ENCODE data around the gene ZNF679. TPM values are rescaled to one million over a fixed set of nuclear protein-coding genes. Genes with fewer than 3 reads are reported as not detected.
"Not testable (repeated sequence)": the region's sequence is repeated elsewhere in the genome, so short reads cannot be mapped to it uniquely, and the experiment has no call there.

Gene ZNF679
- total RNA-seq, 1 experiment from 2014 or later = not detected

DNA sequence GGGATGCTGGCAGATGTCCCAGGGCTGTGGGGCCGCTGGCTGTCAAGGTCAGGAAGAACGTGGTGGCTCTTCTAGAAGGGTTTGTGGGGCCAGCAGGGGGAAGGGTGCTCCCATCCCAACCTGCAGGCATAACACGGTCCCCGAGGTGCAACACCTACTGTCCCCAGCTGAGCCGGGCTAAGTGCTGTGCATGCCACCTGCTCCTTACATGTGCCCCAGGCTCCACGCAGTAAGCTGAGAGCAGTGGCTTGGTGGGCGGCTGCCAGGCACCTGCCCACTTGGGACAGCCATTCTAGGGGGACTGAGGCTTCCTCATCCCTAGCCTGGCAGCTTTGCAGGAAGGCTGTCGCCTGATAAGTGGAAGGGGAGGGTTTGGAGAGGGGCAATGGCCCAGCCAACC, 35.5 kb upstream of the ZNF679 start:
- DNase-seq (ENCODE audit: low read depth, low spot score) (no peak), ATAC-seq (no peak)
- H3K4me3 ChIP-seq (ENCODE audit: low read depth in 2 of 2, low read length in 2 of 2) = no peak overlapping the region
- intact Hi-C loops (cut with micrococcal nuclease; ENCODE audit: unreplicated experiment) (no loop called here), in situ Hi-C loops (cut with HindIII; ENCODE audit: low pct_unique_long_range_greater_than_20kb, low sequenced_read_pairs) (no loop called here)
- H3K27ac ChIP-seq (ENCODE audit: low read length) = no peak overlapping the region
- no peaks in the 10 kb centered on the region for H3K27me3 ChIP-seq (ENCODE audit: control insufficient read depth, insufficient read depth, low read length)
- H3K9me3 ChIP-seq (ENCODE audit: control insufficient read depth, insufficient read depth, low read depth, low read length) = 0 out of 2 replicates have a peak, but pooled peaks cover 15% of the 10 kb centered on the region
- TF ChIP-seq TCF7L2 (IDR thresholded peaks at IDR 0.05; ENCODE audit: low read depth, low read length) = no peak
- no peak for TF ChIP-seq POLR2AphosphoS5 (IDR thresholded peaks at IDR 0.05; ENCODE audit: low read depth, low read length)
- TF ChIP-seq, protein P1, sequence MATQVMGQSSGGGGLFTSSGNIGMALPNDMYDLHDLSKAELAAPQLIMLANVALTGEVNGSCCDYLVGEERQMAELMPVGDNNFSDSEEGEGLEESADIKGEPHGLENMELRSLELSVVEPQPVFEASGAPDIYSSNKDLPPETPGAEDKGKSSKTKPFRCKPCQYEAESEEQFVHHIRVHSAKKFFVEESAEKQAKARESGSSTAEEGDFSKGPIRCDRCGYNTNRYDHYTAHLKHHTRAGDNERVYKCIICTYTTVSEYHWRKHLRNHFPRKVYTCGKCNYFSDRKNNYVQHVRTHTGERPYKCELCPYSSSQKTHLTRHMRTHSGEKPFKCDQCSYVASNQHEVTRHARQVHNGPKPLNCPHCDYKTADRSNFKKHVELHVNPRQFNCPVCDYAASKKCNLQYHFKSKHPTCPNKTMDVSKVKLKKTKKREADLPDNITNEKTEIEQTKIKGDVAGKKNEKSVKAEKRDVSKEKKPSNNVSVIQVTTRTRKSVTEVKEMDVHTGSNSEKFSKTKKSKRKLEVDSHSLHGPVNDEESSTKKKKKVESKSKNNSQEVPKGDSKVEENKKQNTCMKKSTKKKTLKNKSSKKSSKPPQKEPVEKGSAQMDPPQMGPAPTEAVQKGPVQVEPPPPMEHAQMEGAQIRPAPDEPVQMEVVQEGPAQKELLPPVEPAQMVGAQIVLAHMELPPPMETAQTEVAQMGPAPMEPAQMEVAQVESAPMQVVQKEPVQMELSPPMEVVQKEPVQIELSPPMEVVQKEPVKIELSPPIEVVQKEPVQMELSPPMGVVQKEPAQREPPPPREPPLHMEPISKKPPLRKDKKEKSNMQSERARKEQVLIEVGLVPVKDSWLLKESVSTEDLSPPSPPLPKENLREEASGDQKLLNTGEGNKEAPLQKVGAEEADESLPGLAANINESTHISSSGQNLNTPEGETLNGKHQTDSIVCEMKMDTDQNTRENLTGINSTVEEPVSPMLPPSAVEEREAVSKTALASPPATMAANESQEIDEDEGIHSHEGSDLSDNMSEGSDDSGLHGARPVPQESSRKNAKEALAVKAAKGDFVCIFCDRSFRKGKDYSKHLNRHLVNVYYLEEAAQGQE (IDR thresholded peaks at IDR 0.05; ENCODE audit: insufficient read depth in 1 of 2, low read depth in 2 of 2, low read length in 1 of 2) = no peak
- TF ChIP-seq CTCF (IDR thresholded peaks at IDR 0.05) = no peak
- no peak for TF ChIP-seq SIN3A (IDR thresholded peaks at IDR 0.05; ENCODE audit: borderline replicate concordance, insufficient read depth, low read depth, low read length)
- H3K4me1 ChIP-seq (ENCODE audit: control insufficient read depth, insufficient read depth, low read length) = no peaks in the 10 kb centered on the region
- BruUV-seq (replicated peaks) = no TSS peak
- ChIA-PET POLR2A (no interaction called here), CTCF (no interaction called here)
- H3K36me3 ChIP-seq (ENCODE audit: control insufficient read depth, insufficient read depth, low read length) = no peaks in the 10 kb centered on the region

DNA sequence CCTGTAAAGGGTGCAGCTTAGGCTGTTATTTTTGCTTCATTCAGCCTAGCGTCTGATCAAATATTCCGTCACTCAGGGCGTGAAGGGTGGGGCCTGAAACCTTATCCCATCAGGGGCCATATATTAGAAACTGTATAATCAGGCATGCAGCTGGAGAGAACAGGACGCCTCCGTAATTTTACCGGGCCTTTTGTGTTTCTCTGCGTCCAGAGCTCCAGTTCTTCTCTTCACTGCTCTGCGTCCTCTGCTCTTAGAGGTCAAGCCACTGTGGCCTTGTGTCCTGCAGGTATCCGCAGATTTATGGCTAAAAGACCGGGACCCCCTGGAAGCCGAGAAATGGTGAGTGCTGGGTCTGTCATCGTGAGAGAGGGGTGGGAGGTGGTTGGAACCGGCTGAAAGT, 21.4 kb upstream of the ZNF679 start, which contains the start of gene ZNF735:
Gene ZNF735, plus strand, starts transcription at position 301 of the 400 bp plus-strand sequence. Its CDS starts 0 bp downstream, at position 301.
- no peaks in the 10 kb centered on the region for H3K36me3 ChIP-seq (ENCODE audit: control insufficient read depth, insufficient read depth, low read length)
- in situ Hi-C loops (cut with HindIII; ENCODE audit: low pct_unique_long_range_greater_than_20kb, low sequenced_read_pairs) (no loop called here), intact Hi-C loops (cut with micrococcal nuclease; ENCODE audit: unreplicated experiment) (no loop called here)
- no peaks in the 10 kb centered on the region for H3K9me3 ChIP-seq (ENCODE audit: control insufficient read depth, insufficient read depth, low read depth, low read length)
- H3K27me3 ChIP-seq (ENCODE audit: control insufficient read depth, insufficient read depth, low read length) = no peaks in the 10 kb centered on the region
- CTCF ChIA-PET = no interaction called here
- no peak for ATAC-seq
- no peak within 1 kb of the TSS for H3K4me3 ChIP-seq (ENCODE audit: low read depth in 2 of 2, low read length in 2 of 2)
- H3K4me1 ChIP-seq (ENCODE audit: control insufficient read depth, insufficient read depth, low read length) = no peaks in the 10 kb centered on the region
- BruUV-seq (replicated peaks) = no TSS peak
- TF ChIP-seq POLR2AphosphoS5 (IDR thresholded peaks at IDR 0.05; ENCODE audit: low read depth, low read length) = no peak
- no peak for DNase-seq (ENCODE audit: low read depth, low spot score)
- H3K27ac ChIP-seq (ENCODE audit: low read length) = no peak within 1 kb of the TSS
- POLR2A ChIA-PET = no interaction called here

GRCh38 chr7:64219710-64220298, 8.5 kb upstream of the ZNF679 start:
- H3K4me1 ChIP-seq (ENCODE audit: control insufficient read depth, insufficient read depth, low read length); H3K27me3 ChIP-seq (ENCODE audit: control insufficient read depth, insufficient read depth, low read length); in situ Hi-C loops (cut with HindIII; ENCODE audit: low pct_unique_long_range_greater_than_20kb, low sequenced_read_pairs); POLR2A ChIA-PET; CTCF ChIA-PET; DNase-seq (ENCODE audit: low read depth, low spot score); ATAC-seq; H3K27ac ChIP-seq (ENCODE audit: low read length); H3K36me3 ChIP-seq (ENCODE audit: control insufficient read depth, insufficient read depth, low read length); H3K4me3 ChIP-seq (ENCODE audit: low read depth in 2 of 2, low read length in 2 of 2); BruUV-seq (replicated peaks): not testable (repeated sequence)
- intact Hi-C loops (cut with micrococcal nuclease; ENCODE audit: unreplicated experiment) = loop anchor here (5.0 to 10.0 kb wide), 2 partner anchors 47 to 75 kb away; no protein-coding TSS in a partner anchor
- peaks cover 24% of the 10 kb centered on the region for H3K9me3 ChIP-seq (ENCODE audit: control insufficient read depth, insufficient read depth, low read depth, low read length)

Data from Panc1 (cell line).